Testis (tissue), 2 donors: ENCODE measurements around the gene SETD1A.

ENCODE experiments used
- CTCF ChIP-seq, 3 experiments: fragments of 450-650 bp in 2 of 3; fragments of 200-600 bp in 1 of 3; sonication (generic) in 1 of 3; IDR thresholded peaks; one replicate each; pipeline ENCODE4 v1.5.1; 2016 to 2019; ENCODE audit warnings: antibody characterized with exemption in 3 of 3, mild to moderate bottlenecking in 2 of 3, moderate library complexity in 1 of 3
- POLR2A ChIP-seq: fragments of 450-650 bp; IDR thresholded peaks from one replicate; pipeline ENCODE4 v1.6.1; 2017; ENCODE audit warnings: antibody characterized with exemption, mild to moderate bottlenecking, moderate library complexity

GRCh38 chr16:31000671-31001382, 43.3 kb downstream of the SETD1A start:
- TF ChIP-seq CTCF (IDR thresholded peaks at IDR 0.05) = no peak
- no peak for TF ChIP-seq POLR2A
